ENCODE measurements around the gene TGFBR2.

TGFBR2 gene

DNA sequence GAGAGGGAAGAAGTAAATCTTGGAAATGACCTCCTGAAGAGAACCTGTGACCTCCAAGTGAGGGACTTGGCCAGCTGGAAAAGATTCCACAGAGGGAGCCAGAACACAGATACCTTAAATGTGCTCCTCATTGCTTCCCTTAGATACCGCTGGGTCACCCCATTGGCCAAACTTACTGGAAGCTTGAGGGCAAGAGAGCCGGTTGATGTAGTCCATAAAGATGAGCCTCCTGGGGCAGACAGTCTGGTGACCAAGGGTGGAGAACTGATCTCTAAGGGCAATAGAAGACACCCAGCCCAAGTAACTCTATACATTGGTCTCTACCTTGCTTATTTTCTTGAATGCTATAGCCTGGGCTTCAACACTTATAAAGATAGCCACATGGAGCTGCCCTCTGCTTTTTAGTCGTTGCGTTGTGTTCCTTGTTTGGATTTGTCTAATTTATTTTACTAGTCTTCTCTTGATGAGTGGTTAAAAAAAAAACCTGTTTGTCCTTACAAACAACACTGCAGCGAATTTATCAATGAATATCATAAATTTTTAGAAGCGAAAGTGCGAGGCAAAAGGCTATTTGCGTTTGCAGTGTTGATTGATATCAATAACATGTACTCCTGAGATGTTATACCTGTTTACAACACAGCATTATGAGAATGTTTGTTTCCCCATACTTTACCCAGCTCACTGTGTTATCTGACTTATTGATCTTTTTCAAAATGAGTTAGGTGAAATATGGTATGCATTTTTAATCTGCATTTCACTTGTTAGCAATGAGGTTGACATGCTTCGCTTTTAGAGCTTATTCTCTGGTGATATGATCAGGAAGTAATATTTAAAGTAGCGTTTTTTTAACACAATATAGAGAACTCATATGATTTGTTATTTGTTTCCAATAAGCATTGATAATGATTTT, 31.2 kb downstream of the TGFBR2 start:
- DNase-seq (ENCODE audit: low spot score) = no peak

DNA sequence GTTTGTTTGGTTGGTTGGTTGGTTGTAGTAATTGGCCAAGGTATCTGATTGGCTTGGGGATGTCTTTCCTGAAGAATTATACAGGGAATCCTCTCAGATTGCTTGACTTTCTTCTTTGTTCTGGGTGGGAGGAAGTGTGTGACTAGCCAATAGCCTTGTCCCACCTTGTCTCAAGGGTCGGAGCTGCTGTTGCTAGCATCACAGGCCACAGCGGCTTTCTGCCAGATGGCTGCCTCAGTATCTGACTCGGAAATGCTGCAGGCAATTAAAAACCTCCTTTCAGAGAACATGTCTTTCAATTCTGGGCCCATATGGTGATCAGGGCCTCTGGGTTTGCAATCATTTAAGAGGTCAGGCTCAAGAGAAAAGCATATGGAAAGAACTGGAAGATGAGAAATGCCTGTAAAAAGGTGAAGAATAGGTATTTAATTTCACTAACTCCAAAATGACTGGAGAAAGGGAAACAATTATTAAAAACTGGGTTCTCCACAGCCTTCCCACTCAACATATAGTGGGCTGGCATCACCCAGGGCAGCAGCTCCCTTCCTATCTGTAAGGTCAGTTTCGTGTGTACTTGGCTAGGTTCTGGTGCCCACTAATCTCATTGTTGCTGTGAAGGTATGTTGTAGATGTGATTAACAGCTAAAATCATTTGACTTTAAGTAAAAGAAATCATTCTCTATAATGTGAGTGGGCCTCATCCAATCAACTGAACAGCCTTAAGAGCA, 32.4 kb downstream of the TGFBR2 start:
- DNase-seq (ENCODE audit: low spot score) = no peak

DNA sequence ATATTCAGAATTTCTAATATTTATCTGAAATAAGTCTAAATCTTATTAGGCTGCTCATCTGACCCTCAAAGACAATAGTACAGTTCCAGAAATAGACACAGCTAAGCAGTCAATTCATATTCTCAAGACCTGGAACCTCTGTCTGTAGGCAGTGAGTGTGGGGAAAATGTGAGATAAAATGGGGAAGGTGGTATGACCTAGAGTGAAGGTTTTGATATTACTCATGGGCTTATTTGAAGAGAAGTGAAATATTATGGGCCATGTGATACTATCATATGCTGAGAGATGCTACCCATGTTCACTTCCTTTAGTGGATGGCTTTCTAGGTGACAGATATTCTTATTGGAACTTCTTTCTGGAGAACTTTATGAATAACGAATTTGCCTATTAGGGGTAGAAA, 33.5 kb downstream of the TGFBR2 start:
- no peak for DNase-seq (ENCODE audit: low spot score)

DNA sequence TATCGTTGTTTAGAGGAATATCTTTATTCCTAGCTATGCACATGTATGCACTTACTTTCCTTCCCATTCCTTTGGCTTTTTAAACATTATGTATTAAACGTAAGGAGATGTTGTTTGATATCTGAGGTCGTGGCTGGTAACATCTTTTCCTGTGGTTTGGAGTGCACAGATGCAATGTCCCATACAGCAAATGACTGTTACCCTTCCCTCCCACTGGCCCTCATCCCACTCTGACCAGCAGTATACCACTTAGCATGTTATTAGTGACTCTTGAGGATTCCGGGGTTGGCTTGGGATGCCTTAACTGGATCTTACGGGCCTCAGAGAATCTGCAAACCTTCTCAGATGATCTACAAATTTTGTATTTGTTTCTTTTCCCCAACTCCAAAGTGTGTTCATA, 34.5 kb downstream of the TGFBR2 start:
- DNase-seq (ENCODE audit: low spot score) = no peak

DNA sequence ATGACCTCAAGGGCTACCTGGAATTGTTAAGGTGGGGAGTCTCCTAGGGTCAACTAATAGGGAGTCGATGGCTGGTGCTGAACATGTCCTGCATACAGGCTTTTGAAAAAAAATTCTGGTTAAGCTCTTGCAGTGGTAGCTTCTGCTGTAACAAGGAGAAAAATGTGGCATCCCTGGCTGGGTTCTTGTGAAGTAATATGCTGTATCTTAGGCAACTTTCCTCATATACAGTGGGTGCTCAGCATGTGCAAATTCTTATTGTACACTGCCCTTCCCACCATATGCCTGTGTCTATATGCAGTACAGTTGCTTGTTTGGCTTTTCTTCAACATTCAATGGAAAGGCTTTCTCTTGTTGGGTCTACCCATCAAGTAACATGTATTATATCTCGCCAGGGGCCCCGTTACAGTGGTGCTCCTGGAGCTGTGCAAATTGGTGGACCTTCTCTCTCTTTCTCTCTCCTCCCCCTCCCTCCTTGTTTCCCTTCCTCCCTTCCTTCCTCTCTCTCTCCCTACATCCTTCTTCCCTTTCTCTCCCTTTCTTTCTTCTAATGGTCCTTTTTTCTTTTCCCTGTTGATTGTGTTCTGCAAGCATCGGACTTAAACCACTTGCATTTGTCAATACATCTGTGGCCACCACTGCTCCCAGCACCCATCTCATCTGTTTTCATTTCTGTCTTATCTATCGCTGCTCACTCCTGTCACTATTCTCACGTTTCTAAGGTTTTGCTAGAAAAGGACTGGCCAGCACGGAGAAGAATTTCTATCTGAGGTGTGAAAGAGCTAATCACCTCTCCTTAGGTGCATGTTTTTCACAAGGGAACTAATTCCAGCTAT, 35.2 kb downstream of the TGFBR2 start:
- no peak for DNase-seq (ENCODE audit: low spot score)

DNA sequence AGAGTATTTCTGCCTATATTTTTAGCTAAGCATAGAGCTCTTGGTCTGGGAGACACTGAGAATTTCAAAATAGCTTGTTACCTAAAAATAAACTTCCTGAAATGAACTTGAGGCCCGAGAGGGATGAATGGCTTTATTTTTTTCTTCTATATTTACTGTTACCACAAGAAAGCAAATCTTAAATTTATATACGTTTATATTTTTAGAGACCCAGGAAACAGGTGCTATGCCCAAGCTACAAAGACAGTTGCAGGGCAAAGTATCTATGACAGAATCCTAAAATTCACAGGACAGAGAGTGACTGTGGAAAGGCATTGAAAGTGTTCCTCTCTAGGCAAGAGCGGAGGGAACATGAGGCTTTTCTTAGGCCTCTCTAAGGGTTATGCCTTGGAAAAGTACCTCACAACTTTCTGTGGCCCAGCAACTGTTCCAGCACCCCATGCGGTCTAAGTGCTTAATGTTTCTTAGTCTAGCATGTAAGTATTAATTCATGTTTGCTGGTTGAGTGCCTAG, 36.5 kb downstream of the TGFBR2 start:
- DNase-seq (ENCODE audit: low spot score) = no peak

DNA sequence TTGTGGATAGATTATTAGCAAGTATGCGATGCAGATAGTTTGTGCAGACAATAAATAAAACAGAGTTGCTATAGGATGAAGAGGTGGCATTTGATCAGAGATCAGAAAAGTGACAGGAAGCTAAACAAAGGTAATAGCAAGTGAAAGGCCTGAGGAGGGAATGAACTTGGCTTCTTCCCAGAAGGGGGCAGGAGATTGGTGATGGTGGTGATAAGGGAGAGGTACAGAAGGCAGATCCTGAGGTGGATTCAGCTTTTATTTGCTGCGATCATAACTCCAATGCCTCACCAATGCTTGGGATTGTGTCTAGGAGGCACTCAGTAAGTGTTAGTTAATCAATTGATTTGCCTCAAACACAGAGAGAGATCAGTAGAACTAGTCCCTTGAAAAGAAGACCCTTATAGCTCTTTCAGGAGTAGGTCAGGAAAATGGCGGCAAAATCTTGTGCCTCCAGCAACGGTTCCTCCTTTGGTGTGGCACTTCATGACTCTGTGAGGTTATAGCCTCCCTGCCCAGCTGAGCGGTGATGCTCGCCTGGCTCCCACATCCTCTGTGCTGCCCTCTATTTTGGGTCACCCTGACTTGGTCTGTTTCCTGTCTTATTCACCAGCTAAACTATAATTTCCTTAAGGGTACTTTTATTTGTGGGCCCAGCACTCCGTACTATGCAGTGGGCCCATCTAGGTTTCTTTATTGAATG, 37.5 kb downstream of the TGFBR2 start:
- peak; percentile 62 for DNase-seq (ENCODE audit: low spot score)

DNA sequence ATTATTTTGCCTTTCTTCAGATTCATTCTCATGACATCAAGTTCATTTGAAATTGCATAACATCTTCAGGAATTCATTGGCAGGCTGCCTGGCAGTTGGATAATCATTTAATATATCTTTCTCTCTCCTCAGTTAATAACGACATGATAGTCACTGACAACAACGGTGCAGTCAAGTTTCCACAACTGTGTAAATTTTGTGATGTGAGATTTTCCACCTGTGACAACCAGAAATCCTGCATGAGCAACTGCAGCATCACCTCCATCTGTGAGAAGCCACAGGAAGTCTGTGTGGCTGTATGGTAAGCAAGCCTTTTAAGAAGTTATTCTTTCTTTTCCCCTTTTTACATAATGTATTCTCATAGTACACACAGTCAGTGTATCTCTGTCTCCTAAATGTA, 38.2 kb downstream of the TGFBR2 start:
- peak; percentile 62 for DNase-seq (ENCODE audit: low spot score)

DNA sequence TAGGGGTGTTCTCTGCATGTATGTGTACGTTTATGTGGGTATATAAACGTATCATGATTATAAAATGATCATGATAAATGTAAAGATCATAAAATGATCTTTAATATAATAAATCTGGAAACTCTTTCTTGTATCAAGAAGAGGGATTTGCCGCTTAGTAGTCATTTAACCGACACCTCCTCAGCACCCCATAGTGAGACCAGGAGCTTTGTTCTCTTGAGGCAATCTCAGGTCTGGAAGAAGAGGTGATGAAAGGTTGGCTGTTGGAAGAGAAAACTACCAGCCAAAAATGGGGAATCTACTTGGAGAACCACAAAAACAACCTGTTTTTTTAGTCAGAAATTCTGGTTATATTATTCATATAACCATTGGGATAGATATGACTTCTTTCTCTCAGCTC, 38.7 kb downstream of the TGFBR2 start:
- no peak for DNase-seq (ENCODE audit: low spot score)

DNA sequence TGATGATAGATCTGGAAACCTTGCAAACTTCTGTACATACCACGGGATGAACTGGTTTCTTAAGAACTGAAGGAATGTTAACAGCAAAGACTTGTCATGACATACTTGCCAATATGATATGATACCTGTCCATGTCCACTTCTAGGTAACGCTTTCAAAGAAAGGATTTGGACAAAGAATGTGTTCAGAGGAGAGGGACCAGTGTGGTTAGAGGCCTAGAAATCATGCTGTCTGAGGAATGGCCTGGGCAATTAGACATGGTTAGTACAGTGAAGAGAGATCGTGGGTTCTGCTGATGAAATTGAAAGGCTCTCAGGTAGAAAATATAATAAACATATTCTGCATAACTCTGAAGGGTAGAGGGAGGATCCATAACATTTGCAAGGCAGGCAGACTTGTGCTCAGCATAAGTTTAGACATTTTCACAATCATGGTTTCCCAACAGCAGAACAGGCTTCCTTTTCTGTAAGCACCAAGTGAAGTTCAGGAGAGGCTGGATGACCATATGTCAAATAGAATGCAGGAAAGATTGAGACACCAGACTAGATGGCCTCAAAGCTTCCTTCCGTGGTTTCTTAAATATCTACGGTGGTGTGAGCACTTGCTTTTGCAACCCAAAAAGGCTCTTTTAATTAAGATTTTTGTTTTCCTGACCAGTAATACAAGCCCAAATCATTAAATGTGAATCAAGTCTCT, 39.9 kb downstream of the TGFBR2 start:
- DNase-seq (ENCODE audit: low spot score) = no peak

DNA sequence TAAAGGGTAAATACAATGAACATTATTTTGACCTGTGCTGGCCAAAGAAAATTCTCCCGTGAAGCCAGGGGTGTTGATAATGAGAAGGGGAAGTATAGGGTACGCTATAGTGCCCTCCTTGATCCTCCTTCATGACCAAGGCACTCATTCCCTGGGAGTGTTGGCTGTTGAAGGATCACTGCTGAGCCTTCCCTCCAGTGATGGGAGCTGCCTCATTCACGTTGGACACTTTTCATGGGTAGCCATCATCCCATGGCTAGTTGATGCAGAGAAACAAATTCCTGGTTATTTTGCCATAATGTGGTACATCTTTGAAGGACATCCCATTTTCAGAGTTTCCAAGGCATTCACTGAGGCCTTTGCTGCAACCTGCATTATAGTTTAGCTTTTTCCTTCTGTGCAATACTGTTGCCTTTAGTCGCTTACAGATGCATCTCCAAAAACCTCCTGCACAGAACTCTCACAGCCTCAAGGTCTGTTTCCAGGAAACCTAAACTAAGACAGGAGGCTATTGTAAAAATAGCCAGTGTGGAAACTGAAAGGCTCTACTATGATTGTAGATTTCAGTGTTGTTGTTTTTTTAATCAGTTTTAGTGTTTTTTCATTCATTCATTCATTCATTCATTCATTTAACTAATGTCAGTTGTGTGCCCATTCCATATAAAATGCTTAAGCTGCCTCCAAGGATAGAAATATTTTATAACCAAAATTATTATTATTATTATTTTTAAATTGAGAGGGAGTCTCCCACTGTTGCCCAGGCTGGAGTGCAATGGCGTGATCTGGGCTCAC, 40.8 kb downstream of the TGFBR2 start:
- no peak for DNase-seq (ENCODE audit: low spot score)

DNA sequence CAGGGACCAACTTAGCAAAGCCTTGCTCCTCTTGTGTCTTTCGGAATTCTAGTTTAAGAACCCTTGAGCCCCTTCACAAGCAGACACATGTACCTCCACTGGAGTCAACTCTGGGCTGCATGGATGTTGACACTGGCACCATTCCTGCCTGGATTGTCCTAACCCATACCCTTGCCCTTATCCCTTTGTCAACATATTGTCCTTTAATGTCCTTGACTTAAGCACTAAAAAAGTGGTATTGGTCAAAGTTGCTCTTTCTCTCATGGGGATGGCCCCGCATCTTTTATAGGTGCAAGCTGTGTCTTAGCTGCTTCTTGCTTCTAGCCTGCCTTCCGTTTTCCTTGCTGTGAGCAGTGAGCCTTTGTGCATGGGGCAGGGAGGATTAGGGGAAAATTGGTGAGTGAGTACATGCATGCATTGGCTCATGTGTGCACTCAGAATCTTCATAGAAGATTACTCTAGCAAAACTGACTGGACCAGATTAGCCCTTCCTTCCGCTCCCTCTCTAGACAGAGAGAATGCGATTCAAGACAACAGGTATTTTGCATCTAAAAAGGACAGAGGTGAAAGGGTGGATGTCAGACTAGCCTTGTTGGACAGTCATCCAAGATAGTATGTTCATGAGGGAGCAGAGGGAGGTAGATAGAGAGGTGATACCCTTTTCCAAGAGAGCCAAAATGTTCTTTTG, 42.4 kb downstream of the TGFBR2 start:
- DNase-seq (ENCODE audit: low spot score) = no peak

DNA sequence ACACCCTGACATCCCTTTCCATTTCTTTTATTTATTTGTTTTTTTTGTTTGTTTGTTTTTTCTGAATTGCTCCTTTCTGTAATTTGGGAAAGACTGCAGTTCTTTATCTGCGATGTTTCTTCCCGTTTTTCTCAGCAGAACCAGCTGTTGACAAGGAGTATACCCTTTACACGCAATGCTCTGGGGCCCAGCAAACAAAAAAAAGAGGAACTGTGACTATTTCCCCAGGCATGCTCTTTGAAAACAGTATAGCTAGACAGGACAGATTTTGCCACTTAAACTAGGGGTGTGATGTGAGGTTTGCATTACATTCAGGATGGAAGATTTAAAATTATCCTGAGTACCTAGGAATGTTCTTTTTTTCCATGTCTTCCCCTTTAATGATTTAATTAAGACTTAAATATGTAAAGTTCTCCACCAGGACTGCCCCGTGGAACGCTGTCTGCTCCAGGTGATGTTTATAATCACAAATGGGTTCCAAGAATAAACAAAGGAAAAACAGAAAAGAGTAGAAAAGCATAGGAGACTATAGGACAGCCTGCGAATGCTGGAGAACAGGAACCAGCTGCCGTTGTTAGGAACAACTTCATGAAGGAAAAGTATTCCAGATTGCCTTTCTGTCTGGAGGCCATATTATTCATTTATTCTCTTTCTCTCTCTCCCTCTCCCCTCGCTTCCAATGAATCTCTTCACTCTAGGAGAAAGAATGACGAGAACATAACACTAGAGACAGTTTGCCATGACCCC, 43.3 kb downstream of the TGFBR2 start:
- no peak for DNase-seq (ENCODE audit: low spot score)

DNA sequence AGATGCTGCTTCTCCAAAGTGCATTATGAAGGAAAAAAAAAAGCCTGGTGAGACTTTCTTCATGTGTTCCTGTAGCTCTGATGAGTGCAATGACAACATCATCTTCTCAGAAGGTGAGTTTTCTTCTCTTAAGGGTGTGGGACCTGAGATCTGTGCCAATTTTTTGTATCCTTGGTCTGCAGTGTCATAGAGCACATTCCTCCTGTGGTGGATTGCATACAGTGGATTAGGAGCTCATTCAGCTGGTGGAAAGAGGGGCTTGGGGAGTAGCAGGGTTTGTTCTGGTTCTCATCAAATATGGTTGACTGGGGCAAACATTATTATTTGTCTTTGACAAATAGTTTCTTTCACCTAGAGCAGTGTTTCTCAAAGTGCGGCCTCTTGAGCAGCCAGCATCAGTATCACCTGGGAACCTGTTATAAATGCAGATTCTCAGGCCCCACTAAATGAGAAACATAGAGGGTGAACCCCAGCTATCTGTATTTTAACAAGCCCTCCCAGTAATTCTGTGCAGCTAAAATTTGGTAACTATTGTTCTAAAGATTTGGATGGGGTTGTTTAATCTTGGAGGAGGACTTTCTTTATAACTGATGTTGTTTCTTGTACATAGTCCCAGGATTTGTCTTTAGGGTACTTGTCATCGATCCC, 44.1 kb downstream of the TGFBR2 start:
- no peak for DNase-seq (ENCODE audit: low spot score)

DNA sequence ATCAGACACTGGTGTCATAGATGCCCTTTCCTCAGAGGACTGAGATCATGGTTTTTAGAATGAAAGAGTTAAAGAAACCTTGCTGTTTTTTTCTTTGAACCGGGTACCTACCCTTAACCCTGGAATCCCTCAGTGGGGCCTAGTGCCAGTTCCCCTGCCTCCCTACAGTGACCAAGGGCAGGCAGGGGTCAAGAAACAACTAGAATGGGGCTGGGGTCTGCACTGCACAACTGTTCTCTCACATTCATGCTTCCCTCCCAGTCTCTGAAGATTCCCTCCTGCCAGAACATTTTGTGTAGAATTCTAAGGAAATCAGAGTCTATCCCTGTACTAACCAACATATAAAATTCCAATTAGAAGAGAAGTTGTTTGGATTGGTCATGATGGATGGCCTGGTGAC, 47.9 kb downstream of the TGFBR2 start:
- no peak for DNase-seq (ENCODE audit: low spot score)

DNA sequence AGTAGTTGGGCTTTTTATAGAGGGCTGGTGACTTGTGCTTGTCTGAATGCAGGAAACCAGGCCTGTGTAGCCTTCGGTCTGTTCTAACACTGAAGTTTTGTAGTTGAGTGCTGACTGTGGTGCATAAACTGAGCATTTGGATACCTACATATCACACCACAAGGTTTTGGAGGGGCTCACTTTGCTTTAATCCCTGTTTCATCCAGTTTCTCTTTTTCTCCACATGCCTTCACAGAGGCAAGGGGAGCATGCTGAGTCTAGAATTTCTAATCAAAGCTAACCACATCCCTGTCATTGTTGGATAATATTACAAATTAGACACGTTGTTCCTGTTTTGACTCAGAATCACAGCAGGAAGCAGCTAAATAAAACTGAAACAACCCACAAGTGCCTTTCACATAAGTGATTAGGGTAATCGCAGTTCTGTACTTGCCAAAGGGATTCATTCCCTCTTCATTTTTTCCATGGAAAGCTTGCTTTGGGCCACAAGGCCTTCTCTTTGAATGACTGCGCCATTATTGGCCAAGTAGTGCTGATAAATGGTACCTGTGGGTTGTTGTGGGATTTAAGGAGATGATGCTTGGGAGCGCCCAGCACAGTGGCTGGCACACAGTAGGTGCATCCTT, 48.9 kb downstream of the TGFBR2 start:
- DNase-seq (ENCODE audit: low spot score) = peak; percentile 66

DNA sequence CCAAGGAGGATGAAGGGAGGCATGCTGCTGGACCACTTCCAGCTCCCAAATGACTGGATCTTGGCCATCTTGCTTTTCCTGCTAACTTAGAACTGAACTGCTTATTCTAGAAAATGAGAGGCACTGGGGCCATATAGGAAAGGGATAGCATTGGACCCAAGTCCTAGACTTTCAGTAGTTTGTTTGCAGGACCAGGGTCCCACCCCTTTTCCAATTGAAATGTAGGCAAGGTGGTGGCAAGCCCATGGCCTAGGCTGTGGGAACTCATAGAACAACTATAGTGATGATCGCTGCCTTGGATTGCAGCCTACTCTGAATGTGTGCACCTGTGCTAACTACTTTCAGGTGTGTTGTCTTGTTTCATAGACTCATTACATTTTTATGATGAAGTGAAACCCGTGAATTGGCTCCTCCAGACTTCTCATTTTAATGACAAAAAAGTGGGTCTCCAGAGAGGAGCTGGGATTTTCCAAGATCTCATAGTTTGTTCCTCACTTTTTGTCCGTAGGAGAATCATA, 50.3 kb downstream of the TGFBR2 start:
- no peak for DNase-seq (ENCODE audit: low spot score)

DNA sequence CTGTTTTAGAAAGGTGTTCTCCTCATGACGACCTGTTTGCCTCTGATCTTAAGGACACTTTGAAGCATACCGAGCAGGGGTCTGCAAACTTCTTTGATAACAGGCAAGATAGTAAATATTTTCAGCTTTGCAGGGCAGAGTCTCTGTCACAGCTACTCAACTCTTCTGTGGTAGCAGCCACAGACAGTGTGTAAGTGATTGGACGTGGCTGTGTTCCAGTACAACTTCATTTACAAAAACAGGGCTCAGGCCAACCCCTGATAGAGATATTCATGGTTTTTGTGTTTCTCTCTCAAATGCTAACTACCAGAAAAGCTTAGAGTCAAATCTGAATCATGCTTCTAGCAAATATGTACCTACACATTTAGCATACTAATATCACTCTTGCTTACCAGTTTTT, 51.5 kb downstream of the TGFBR2 start:
- DNase-seq (ENCODE audit: low spot score) = peak; percentile 42

Data from CD4-positive, alpha-beta T cell treated with Interleukin-6 at 100 ng/mL for 8 hours (primary cell).